ENCODE results near the gene CST5.

DNA sequence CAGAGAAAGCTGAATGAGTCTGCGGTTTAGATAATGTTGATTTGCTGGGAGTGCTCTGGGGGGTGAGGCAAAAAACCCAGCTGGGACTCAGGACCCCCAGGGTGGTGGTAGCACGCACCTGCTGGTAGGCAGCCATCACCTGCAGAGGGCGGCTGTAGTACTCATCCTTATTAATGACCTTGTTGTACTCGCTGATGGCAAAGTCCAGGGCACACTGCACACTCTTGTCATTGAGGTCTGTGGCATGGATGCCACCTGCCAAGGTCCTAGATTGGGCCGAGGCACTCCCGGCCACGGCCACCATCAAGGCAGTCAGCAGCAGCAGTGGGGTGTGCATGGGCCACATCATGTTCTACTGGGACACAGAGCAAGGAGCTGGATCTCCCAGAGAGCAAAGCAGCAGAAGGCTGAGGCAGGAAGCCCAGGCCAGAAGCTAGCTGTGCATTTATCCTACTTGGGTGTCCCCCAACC, at the start of gene CST5:
- no peak for TF ChIP-seq ZBTB7A (tag by site-specific recombination; IDR thresholded peaks at IDR 0.05; ENCODE audit: low read depth)
- TF ChIP-seq ZFP37 (tag by site-specific recombination; IDR thresholded peaks at IDR 0.05): no peak
- TF ChIP-seq CTCF (tag by site-specific recombination; IDR thresholded peaks at IDR 0.05): no peak
- no peak for TF ChIP-seq ZNF302 (tag by site-specific recombination; IDR thresholded peaks at IDR 0.05; ENCODE audit: low read depth)
- TF ChIP-seq, protein P1, sequence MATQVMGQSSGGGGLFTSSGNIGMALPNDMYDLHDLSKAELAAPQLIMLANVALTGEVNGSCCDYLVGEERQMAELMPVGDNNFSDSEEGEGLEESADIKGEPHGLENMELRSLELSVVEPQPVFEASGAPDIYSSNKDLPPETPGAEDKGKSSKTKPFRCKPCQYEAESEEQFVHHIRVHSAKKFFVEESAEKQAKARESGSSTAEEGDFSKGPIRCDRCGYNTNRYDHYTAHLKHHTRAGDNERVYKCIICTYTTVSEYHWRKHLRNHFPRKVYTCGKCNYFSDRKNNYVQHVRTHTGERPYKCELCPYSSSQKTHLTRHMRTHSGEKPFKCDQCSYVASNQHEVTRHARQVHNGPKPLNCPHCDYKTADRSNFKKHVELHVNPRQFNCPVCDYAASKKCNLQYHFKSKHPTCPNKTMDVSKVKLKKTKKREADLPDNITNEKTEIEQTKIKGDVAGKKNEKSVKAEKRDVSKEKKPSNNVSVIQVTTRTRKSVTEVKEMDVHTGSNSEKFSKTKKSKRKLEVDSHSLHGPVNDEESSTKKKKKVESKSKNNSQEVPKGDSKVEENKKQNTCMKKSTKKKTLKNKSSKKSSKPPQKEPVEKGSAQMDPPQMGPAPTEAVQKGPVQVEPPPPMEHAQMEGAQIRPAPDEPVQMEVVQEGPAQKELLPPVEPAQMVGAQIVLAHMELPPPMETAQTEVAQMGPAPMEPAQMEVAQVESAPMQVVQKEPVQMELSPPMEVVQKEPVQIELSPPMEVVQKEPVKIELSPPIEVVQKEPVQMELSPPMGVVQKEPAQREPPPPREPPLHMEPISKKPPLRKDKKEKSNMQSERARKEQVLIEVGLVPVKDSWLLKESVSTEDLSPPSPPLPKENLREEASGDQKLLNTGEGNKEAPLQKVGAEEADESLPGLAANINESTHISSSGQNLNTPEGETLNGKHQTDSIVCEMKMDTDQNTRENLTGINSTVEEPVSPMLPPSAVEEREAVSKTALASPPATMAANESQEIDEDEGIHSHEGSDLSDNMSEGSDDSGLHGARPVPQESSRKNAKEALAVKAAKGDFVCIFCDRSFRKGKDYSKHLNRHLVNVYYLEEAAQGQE (tag by site-specific recombination; IDR thresholded peaks at IDR 0.05): no peak
- no peak for TF ChIP-seq ZNF521 (tag by site-specific recombination; IDR thresholded peaks at IDR 0.05)
- no peak for TF ChIP-seq ZFP41 (tag by site-specific recombination; IDR thresholded peaks at IDR 0.05; ENCODE audit: borderline replicate concordance)
- TF ChIP-seq KLF10 (tag by site-specific recombination; IDR thresholded peaks at IDR 0.05): no peak

Measured in HEK293 (cell line).